OCI-LY3 (cell line): Measurements from ENCODE around the gene CKMT2.

Experiments
- EZH2phosphoT487 ChIP-seq: fragments of 200-600 bp; shearing (Covaris generic); IDR thresholded peaks from 2 replicates; pipeline ENCODE4 v1.6.1; 2018; ENCODE audit warnings: antibody characterized with exemption, mixed run types, low read depth
- TF ChIP-seq, protein P1 (sequence below): fragments of 200-600, 300-600 bp; sonication (generic); IDR thresholded peaks from 2 replicates; pipeline ENCODE4 v1.5.1; 2014; ENCODE audit warnings: antibody characterized with exemption, low read length, low read depth

DNA sequence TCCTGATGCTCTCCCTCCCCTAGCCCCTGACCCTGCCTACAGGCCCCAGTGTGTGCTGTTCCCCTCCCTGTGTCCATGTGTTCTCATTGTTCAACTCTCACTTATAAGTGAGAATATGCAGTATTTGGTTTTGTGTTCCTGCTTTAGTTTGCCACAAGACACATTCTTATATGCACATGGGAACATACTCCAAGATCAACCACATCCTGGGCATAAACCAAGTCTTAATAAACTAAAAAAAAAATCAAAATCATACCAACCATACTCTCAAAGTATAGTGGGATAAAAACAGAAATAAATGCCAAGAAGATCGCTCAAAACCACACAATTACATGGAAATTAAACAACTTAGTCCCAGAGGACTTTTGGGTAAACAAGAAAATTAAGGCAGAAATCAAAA lies 57.0 kb downstream of the CKMT2 start:
- TF ChIP-seq, protein P1, sequence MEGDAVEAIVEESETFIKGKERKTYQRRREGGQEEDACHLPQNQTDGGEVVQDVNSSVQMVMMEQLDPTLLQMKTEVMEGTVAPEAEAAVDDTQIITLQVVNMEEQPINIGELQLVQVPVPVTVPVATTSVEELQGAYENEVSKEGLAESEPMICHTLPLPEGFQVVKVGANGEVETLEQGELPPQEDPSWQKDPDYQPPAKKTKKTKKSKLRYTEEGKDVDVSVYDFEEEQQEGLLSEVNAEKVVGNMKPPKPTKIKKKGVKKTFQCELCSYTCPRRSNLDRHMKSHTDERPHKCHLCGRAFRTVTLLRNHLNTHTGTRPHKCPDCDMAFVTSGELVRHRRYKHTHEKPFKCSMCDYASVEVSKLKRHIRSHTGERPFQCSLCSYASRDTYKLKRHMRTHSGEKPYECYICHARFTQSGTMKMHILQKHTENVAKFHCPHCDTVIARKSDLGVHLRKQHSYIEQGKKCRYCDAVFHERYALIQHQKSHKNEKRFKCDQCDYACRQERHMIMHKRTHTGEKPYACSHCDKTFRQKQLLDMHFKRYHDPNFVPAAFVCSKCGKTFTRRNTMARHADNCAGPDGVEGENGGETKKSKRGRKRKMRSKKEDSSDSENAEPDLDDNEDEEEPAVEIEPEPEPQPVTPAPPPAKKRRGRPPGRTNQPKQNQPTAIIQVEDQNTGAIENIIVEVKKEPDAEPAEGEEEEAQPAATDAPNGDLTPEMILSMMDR: no peak
- TF ChIP-seq EZH2phosphoT487: no peak
